Measurements from ENCODE around the gene RTN4RL2. TPM values are rescaled to one million over a fixed set of nuclear protein-coding genes. Genes with fewer than 3 reads are reported as not detected.
"Not testable (repeated sequence)": the region's sequence is repeated elsewhere in the genome, so short reads cannot be mapped to it uniquely, and the experiment has no call there.

The RTN4RL2 gene
- total and polyA plus RNA-seq, 4 experiments from 2014 or later = 0.17 to 0.40 TPM; not detected in 2

GRCh38 chr11:57440744-57441414 is 19.4 kb upstream of the RTN4RL2 start:
- Histone ChIP-seq H3K4me3 (ENCODE audit: low read length in 2 of 2) (no peak overlapping the region), H3K4me1 (ENCODE audit: insufficient read depth, low read length) (no peaks in the 10 kb centered on the region), H3K9me3 (ENCODE audit: control insufficient read depth in 1 of 2, low read length in 2 of 2) (no peaks in the 10 kb centered on the region), H3K27me3 (ENCODE audit: insufficient read depth, low read length) (no peaks in the 10 kb centered on the region), H3K27ac (ENCODE audit: low read depth, low read length) (no peak overlapping the region), H3K36me3 (ENCODE audit: insufficient read depth, low read length) (no peaks in the 10 kb centered on the region)
- POLR2A ChIA-PET (ENCODE audit: partially characterized antibody) = no interaction called here
- intact Hi-C loops (cut with micrococcal nuclease) = no loop called here
- Mint-ChIP-seq H3K27ac (no peak overlapping the region), H3K9me3 (no peaks in the 10 kb centered on the region), H3K36me3 (no peaks in the 10 kb centered on the region), H3K27me3 (peaks cover 0 to 2% of the 10 kb centered on the region in 2 donors), H3K4me3 (no peak overlapping the region), H3K4me1 (no peaks in the 10 kb centered on the region)
- CTCF ChIA-PET (ENCODE audit: partially characterized antibody) = interaction anchor here (1.2 to 3.5 kb wide), 2 partner anchors 17 to 53 kb away, joined by 4 to 22 read pairs; no protein-coding TSS in a partner anchor
- DNase-seq = no peak

DNA sequence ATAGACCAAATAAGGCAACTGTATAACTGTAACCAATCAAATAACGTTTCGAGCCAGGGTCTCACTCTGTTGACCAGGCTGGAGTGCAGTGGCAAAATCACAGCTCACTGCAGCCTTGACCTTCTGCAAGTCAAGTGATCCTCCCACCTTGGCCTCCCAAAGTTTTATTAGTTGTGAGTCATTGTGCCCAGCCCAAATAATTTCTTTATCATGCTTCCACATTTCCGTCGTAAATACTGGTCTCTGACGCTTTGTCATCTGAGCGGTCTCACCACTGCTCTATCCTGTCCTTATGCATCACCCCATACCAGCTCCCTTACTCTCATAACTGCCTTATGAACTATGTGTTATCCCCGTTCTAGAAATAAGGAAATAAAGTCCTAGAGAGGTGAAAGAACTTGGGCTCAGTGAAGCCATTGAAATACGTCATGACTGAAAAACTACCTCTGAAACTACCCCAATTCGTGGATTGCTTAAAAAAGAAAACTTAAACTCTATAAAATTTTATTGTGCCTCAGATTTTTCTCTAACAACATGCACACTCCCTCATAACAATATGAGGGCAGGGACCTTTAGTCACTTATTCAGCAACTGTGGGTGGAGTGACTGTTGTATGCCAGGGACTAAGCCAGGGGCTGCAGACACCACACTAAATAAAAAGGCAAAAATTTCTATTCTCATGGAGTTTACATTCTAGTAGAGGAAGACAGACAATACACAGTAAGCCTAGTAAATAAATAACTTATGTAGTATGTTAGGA is 15.8 kb upstream of the RTN4RL2 start:
- H3K4me1 Mint-ChIP-seq = peaks cover 0 to 1% (median 0%) of the 10 kb centered on the region in 4 donors
- H3K36me3 ChIP-seq (ENCODE audit: insufficient read depth, low read length) = no peaks in the 10 kb centered on the region
- H3K27me3 ChIP-seq (ENCODE audit: insufficient read depth, low read length) = no peaks in the 10 kb centered on the region
- intact Hi-C loops (cut with micrococcal nuclease) = no loop called here
- H3K4me3 Mint-ChIP-seq = no peak overlapping the region
- H3K27ac ChIP-seq (ENCODE audit: low read depth, low read length) = no peak overlapping the region
- H3K4me3 ChIP-seq (ENCODE audit: low read length in 2 of 2) = no peak overlapping the region
- peaks cover 5 to 9% of the 10 kb centered on the region in 2 donors for H3K27me3 Mint-ChIP-seq
- ChIA-PET POLR2A (ENCODE audit: partially characterized antibody) (no interaction called here), CTCF (ENCODE audit: partially characterized antibody) (interaction anchor here (0.9 to 1.3 kb wide), 2 partner anchors 13 to 50 kb away, joined by 4 read pairs; no protein-coding TSS in a partner anchor)
- H3K4me1 ChIP-seq (ENCODE audit: insufficient read depth, low read length) = no peaks in the 10 kb centered on the region
- no peak overlapping the region for H3K27ac Mint-ChIP-seq
- no peaks in the 10 kb centered on the region for H3K9me3 ChIP-seq (ENCODE audit: control insufficient read depth in 1 of 2, low read length in 2 of 2)
- no peaks in the 10 kb centered on the region for H3K9me3 Mint-ChIP-seq
- H3K36me3 Mint-ChIP-seq = no peaks in the 10 kb centered on the region
- DNase-seq = no peak

DNA sequence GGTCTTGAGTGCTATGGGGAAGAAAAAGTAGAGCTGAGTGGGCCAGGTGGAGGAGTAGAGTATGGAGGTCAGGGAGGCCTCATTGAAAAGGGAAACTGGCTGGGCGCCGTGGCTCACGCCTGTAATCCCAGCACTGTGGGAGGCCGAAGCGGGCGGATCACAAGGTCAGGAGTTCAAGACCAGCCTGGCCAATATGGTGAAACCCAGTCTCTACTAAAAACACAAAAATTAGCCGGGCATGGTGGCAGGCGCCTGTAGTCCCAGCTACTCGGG is 15.3 kb upstream of the RTN4RL2 start:
- CTCF ChIA-PET (ENCODE audit: partially characterized antibody) = interaction anchor here (1.3 kb wide), 1 partner anchor 49 kb away, joined by 4 read pairs; no protein-coding TSS in a partner anchor
- DNase-seq; H3K27me3 Mint-ChIP-seq; H3K4me1 Mint-ChIP-seq; H3K9me3 ChIP-seq (ENCODE audit: control insufficient read depth in 1 of 2, low read length in 2 of 2); H3K27me3 ChIP-seq (ENCODE audit: insufficient read depth, low read length); H3K27ac Mint-ChIP-seq; H3K9me3 Mint-ChIP-seq; H3K4me1 ChIP-seq (ENCODE audit: insufficient read depth, low read length); H3K36me3 Mint-ChIP-seq; H3K4me3 Mint-ChIP-seq; H3K36me3 ChIP-seq (ENCODE audit: insufficient read depth, low read length); intact Hi-C loops (cut with micrococcal nuclease); POLR2A ChIA-PET (ENCODE audit: partially characterized antibody); H3K27ac ChIP-seq (ENCODE audit: low read depth, low read length); H3K4me3 ChIP-seq (ENCODE audit: low read length in 2 of 2): not testable (repeated sequence)

DNA sequence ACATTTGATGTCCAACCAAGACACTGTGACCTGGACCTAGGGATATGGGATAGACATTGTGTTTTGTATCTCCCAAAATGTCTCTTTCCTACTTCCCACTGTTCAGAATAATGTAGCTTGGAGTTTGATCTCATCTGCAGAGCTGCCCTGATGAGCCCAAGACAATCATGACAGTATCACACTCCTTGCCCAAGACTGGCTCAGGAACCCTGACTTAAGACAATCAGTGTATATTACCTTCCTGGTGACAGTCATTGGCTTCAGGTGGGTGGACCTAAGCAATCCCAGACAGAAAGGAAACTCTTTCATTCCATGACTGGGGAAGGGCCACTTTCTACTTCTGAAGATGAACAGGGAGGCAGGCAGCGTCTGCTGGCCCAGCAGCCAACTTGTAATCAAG is 14.3 kb upstream of the RTN4RL2 start:
- no peak overlapping the region for H3K4me3 ChIP-seq (ENCODE audit: low read length in 2 of 2)
- Mint-ChIP-seq H3K4me1 (peaks cover 0 to 1% (median 0%) of the 10 kb centered on the region in 4 donors), H3K4me3 (no peak overlapping the region), H3K27ac (no peak overlapping the region), H3K27me3 (peaks cover 9 to 14% of the 10 kb centered on the region in 2 donors), H3K9me3 (no peaks in the 10 kb centered on the region), H3K36me3 (no peaks in the 10 kb centered on the region)
- no peak for DNase-seq
- ChIA-PET CTCF (ENCODE audit: partially characterized antibody) (interaction anchor here (1.0 to 2.2 kb wide), 3 partner anchors 12 to 195 kb away, joined by 4 to 15 read pairs (median 4); no protein-coding TSS in a partner anchor), POLR2A (ENCODE audit: partially characterized antibody) (no interaction called here)
- no peak overlapping the region for H3K27ac ChIP-seq (ENCODE audit: low read depth, low read length)
- H3K36me3 ChIP-seq (ENCODE audit: insufficient read depth, low read length) = no peaks in the 10 kb centered on the region
- H3K4me1 ChIP-seq (ENCODE audit: insufficient read depth, low read length) = no peaks in the 10 kb centered on the region
- no peaks in the 10 kb centered on the region for H3K27me3 ChIP-seq (ENCODE audit: insufficient read depth, low read length)
- H3K9me3 ChIP-seq (ENCODE audit: control insufficient read depth in 1 of 2, low read length in 2 of 2) = no peaks in the 10 kb centered on the region
- intact Hi-C loops (cut with micrococcal nuclease) = no loop called here

GRCh38 chr11:57453543-57454177 is 6.7 kb upstream of the RTN4RL2 start:
- Mint-ChIP-seq H3K4me1 (peaks cover 6 to 16% (median 12%) of the 10 kb centered on the region in 4 donors), H3K9me3 (no peaks in the 10 kb centered on the region), H3K36me3 (no peaks in the 10 kb centered on the region), H3K4me3 (no peak overlapping the region), H3K27ac (no peak overlapping the region), H3K27me3 (peaks cover 8 to 28% of the 10 kb centered on the region in 2 donors)
- no peak for DNase-seq
- H3K36me3 ChIP-seq (ENCODE audit: insufficient read depth, low read length) = no peaks in the 10 kb centered on the region
- H3K27ac ChIP-seq (ENCODE audit: low read depth, low read length) = no peak overlapping the region
- peaks cover 19% of the 10 kb centered on the region for H3K4me1 ChIP-seq (ENCODE audit: insufficient read depth, low read length)
- H3K27me3 ChIP-seq (ENCODE audit: insufficient read depth, low read length) = peaks cover 8% of the 10 kb centered on the region
- H3K4me3 ChIP-seq (ENCODE audit: low read length in 2 of 2) = no peak overlapping the region
- intact Hi-C loops (cut with micrococcal nuclease) = no loop called here
- ChIA-PET CTCF (ENCODE audit: partially characterized antibody) (interaction anchor here (1.0 to 1.5 kb wide), 3 partner anchors 40 to 191 kb away, joined by 3 to 5 read pairs (median 5); no protein-coding TSS in a partner anchor), POLR2A (ENCODE audit: partially characterized antibody) (interaction anchor here (0.5 kb wide), 1 partner anchor 11 kb away, joined by 3 read pairs; no protein-coding TSS in a partner anchor)
- H3K9me3 ChIP-seq (ENCODE audit: control insufficient read depth in 1 of 2, low read length in 2 of 2) = no peaks in the 10 kb centered on the region

GRCh38 chr11:57456960-57457642 is 3.2 kb upstream of the RTN4RL2 start:
- POLR2A ChIA-PET (ENCODE audit: partially characterized antibody) = interaction anchor here (0.6 to 2.3 kb wide), 7 partner anchors 21 to 285 kb away, joined by 3 to 12 read pairs (median 3); no protein-coding TSS in a partner anchor
- CTCF ChIA-PET (ENCODE audit: partially characterized antibody) = interaction anchor here (0.5 to 8.2 kb wide), 49 partner anchors 9 to 1067 kb away, joined by 3 to 187 read pairs (median 5); partner anchors contain the start of genes P2RX3, PRG2, SLC43A1 and SLC43A3
- Histone ChIP-seq H3K27me3 (ENCODE audit: insufficient read depth, low read length) (peaks cover 17% of the 10 kb centered on the region), H3K4me1 (ENCODE audit: insufficient read depth, low read length) (peaks cover 40% of the 10 kb centered on the region), H3K4me3 (ENCODE audit: low read length in 2 of 2) (peak overlapping the region in 1 of 2 donors; percentile 3), H3K27ac (ENCODE audit: low read depth, low read length) (no peak overlapping the region), H3K9me3 (ENCODE audit: control insufficient read depth in 1 of 2, low read length in 2 of 2) (no peaks in the 10 kb centered on the region), H3K36me3 (ENCODE audit: insufficient read depth, low read length) (no peaks in the 10 kb centered on the region)
- peak; percentile 59 to 72 (median 62) for DNase-seq
- H3K36me3 Mint-ChIP-seq = no peaks in the 10 kb centered on the region
- peak overlapping the region; percentile 60 to 93 (median 70) for H3K4me3 Mint-ChIP-seq
- intact Hi-C loops (cut with micrococcal nuclease) = loop anchor here (1.0 to 5.0 kb wide), 7 partner anchors 23 to 1055 kb away; no protein-coding TSS in a partner anchor
- peaks cover 20 to 28% of the 10 kb centered on the region in 2 donors for H3K27me3 Mint-ChIP-seq
- H3K9me3 Mint-ChIP-seq = peaks cover 0 to 1% (median 0%) of the 10 kb centered on the region in 8 donors
- H3K27ac Mint-ChIP-seq = peak overlapping the region in 5 of 7 donors; percentile 32 to 83 (median 73)
- H3K4me1 Mint-ChIP-seq = peaks cover 16 to 31% (median 24%) of the 10 kb centered on the region in 4 donors
